ENCODE data around the gene NRAS.

The NRAS gene

GRCh38 chr1:114716304-114717170 is at the start of gene NRAS:
NRAS (minus strand) TSS chr1:114716771; CDS start chr1:114716160, 611 bp downstream.
- peak; percentile 97 for DNase-seq
- peak; percentile 96 for ATAC-seq

- DNase-seq: no peak
- ATAC-seq: no peak
Observed at GRCh38 chr1:114764689-114765088, 48.1 kb upstream of the NRAS start.

GRCh38 chr1:114758256-114758832 is 41.8 kb upstream of the NRAS start:
- no peak for DNase-seq
- ATAC-seq: no peak

- DNase-seq: peak; percentile 96
- peak; percentile 89 for ATAC-seq
Observed at GRCh38 chr1:114757455-114758255, 41.1 kb upstream of the NRAS start, which contains the start of gene CSDE1. CSDE1 (minus strand) TSS chr1:114757984; CDS start chr1:114739890, 18,094 bp downstream.

GRCh38 chr1:114756949-114757454 is 40.4 kb upstream of the NRAS start:
- DNase-seq (peak; percentile 21), ATAC-seq (peak; percentile 9)

- DNase-seq (no peak), ATAC-seq (no peak)
Observed at GRCh38 chr1:114756009-114756892, 39.7 kb upstream of the NRAS start.

GRCh38 chr1:114755006-114755931 is 38.7 kb upstream of the NRAS start:
- no peak for DNase-seq
- no peak for ATAC-seq

GRCh38 chr1:114753702-114754101 is 37.1 kb upstream of the NRAS start:
- DNase-seq (peak; percentile 27), ATAC-seq (peak; percentile 7)

GRCh38 chr1:114753143-114753542 is 36.6 kb upstream of the NRAS start:
- no peak for DNase-seq
- ATAC-seq: no peak

GRCh38 chr1:114750780-114751179 is 34.2 kb upstream of the NRAS start:
- DNase-seq: no peak
- no peak for ATAC-seq

- ATAC-seq (no peak), DNase-seq (no peak)
Observed at GRCh38 chr1:114749835-114750234, 33.3 kb upstream of the NRAS start.

GRCh38 chr1:114746450-114747121 is 30.0 kb upstream of the NRAS start:
- ATAC-seq: peak; percentile 24
- DNase-seq: no peak

GRCh38 chr1:114745291-114745690 is 28.7 kb upstream of the NRAS start:
- ATAC-seq: peak; percentile 87
- DNase-seq: no peak

GRCh38 chr1:114741963-114742746 is 25.6 kb upstream of the NRAS start:
- DNase-seq (no peak), ATAC-seq (no peak)

GRCh38 chr1:114740331-114740730 is 23.8 kb upstream of the NRAS start:
- DNase-seq (no peak), ATAC-seq (no peak)

GRCh38 chr1:114737314-114737849 is 20.8 kb upstream of the NRAS start:
- ATAC-seq (no peak), DNase-seq (no peak)

- DNase-seq (no peak), ATAC-seq (no peak)
Observed at GRCh38 chr1:114735479-114735878, 18.9 kb upstream of the NRAS start.

- ATAC-seq (no peak), DNase-seq (no peak)
Observed at GRCh38 chr1:114729782-114730181, 13.2 kb upstream of the NRAS start.

GRCh38 chr1:114728553-114728952 is 12.0 kb upstream of the NRAS start:
- no peak for ATAC-seq
- no peak for DNase-seq
